Panc1 (cell line): Measurements from ENCODE around the gene ISG15. TPM values are rescaled to one million over a fixed set of nuclear protein-coding genes. Genes with fewer than 3 reads are reported as not detected.
A peak's percentile ranks its signal among the peaks of the same experiment; 100 is the strongest.
"Not testable (repeated sequence)": the region's sequence is repeated elsewhere in the genome, so short reads cannot be mapped to it uniquely, and the experiment has no call there.

Experiments
- ATAC-seq: fragments of 200-7000 bp; cut with Tn5 transposase; 2 replicates; pipeline ENCODE4 v1.9.1; 2020; ENCODE audit warnings: mild to moderate bottlenecking, moderate library complexity
- BruUV-seq: library from RNA; stranded (reverse); fragments of 400-500 nt; replicated peaks from 2 replicates; lab custom pipeline; 2021; lab: Mats Ljungman, UMichigan
- CTCF ChIA-PET: fragments of 300-600 bp; sonication (Branson Sonifier 250); formaldehyde crosslinking; loops from one replicate; lab custom pipeline; 2022; ENCODE audit warnings: antibody characterized with exemption; lab: Charles Lee
- POLR2A ChIA-PET: fragments of 300-600 bp; sonication (Branson Sonifier 250); formaldehyde crosslinking; loops from one replicate; lab custom pipeline; 2022; ENCODE audit warnings: antibody characterized with exemption; lab: Charles Lee
- DNase-seq: peaks from one replicate; pipeline ENCODE4 v3.0.0-alpha.2; 2010; ENCODE audit warnings: low read depth, low spot score
- H3K27ac ChIP-seq: 2 replicates; pipeline ENCODE4 v1.5.1; 2011; ENCODE audit warnings: mild to moderate bottlenecking, low read length, inconsistent platforms
- H3K27me3 ChIP-seq: fragments of 200-500 bp; sonication (Bioruptor generic); 2 replicates; pipeline ENCODE4 v1.6.0; 2014; ENCODE audit warnings: low read length, inconsistent platforms; ENCODE audit not compliant: control insufficient read depth, insufficient read depth
- H3K36me3 ChIP-seq: fragments of 200-500 bp; sonication (Bioruptor generic); 2 replicates; pipeline ENCODE4 v1.5.1; 2014; ENCODE audit warnings: inconsistent platforms, mild to moderate bottlenecking, low read length, moderate library complexity; ENCODE audit not compliant: control insufficient read depth, insufficient read depth
- H3K4me1 ChIP-seq: 2 replicates; pipeline ENCODE4 v1.5.1; 2011; ENCODE audit warnings: inconsistent platforms, mild to moderate bottlenecking, low read length, moderate library complexity; ENCODE audit not compliant: control insufficient read depth, insufficient read depth
- H3K4me3 ChIP-seq, 2 experiments: 2 replicates each; pipeline ENCODE4 v1.5.1; 2011 to 2012; ENCODE audit warnings: low read depth in 2 of 2, low read length in 2 of 2, mild to moderate bottlenecking in 2 of 2, inconsistent platforms in 1 of 2, moderate library complexity in 1 of 2
- H3K9me3 ChIP-seq: fragments of 200-500 bp; sonication (Bioruptor generic); 2 replicates; pipeline ENCODE4 v1.5.1; 2014; ENCODE audit warnings: low read depth, mild to moderate bottlenecking, inconsistent platforms, low read length, moderate library complexity; ENCODE audit not compliant: control insufficient read depth, insufficient read depth
- POLR2AphosphoS5 ChIP-seq: IDR thresholded peaks from 2 replicates; pipeline ENCODE4 v1.6.1; 2012; ENCODE audit warnings: mild to moderate bottlenecking, low read depth, low read length, moderate library complexity
- SIN3A ChIP-seq: IDR thresholded peaks from 2 replicates; pipeline ENCODE4 v1.6.1; 2012; ENCODE audit warnings: low read depth, mild to moderate bottlenecking, low read length, moderate library complexity, borderline replicate concordance; ENCODE audit not compliant: insufficient read depth
- in situ Hi-C: cut with HindIII; loops from 2 replicates; pipeline ENCODE4 v1.10.0; 2016; ENCODE audit warnings: low sequenced_read_pairs, low pct_unique_long_range_greater_than_20kb
- intact Hi-C: fragments of 100-400 bp; cut with micrococcal nuclease; formaldehyde crosslinking; loops from one replicate; pipeline ENCODE4 v1.10.0; 2022; ENCODE audit not compliant: unreplicated experiment
- total RNA-seq: library from RNA; stranded (reverse); gene quantifications from one replicate; pipeline ENCODE4 v1.2.1, GENCODE V29; 2021; ENCODE audit not compliant: unreplicated experiment
- TF ChIP-seq, protein P1 (sequence below): fragments of 450-650 bp; IDR thresholded peaks from 2 replicates; pipeline ENCODE4 v1.5.1; 2017; ENCODE audit warnings: mild to moderate bottlenecking

ISG15 gene
- total RNA-seq, 1 experiment from 2014 or later = 102 TPM

DNA sequence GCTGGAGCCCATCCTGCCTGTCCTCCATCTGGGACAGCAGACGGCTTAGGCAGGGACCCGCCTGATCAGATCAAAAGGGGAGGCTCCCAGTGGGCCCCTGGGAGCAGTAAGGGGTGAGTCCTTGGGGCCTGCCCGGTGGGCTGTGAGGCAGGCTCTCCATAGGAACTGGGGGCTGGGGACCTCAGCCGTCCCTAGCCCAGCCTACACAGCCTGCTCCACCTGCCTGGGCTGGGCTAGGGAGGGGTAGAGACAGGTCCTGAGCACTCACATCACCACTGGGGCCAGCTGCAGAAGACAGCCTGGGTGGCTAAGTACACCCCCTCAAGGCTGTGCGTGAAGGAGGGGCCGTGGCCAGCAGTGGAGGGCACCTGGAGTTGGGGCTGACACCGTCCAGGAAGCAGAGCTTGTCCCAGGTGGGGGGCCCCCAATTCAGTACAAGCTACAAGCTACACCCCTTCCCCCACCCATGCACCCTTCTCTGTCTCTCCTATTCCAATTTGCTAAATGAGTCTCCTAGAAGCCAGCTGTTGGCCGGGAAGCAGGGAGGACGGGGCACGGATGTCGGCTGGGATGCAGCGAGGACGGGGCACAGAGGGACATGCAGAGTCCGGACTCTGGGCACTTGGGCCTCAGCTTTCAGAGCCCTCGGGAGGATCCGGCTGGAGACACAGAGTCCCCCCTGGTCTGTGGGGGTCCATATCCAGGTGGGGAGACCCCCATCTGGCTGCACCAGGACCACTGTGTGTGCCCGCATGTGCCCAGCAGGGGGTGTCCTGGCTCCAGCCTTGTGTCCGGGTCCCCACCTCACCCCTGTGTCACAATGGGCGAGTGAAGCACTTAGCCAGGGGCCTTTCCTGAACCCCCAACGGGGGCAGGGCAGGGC, 1.7 kb downstream of the ISG15 start:
- no peaks in the 10 kb centered on the region for H3K27me3 ChIP-seq
- ATAC-seq = no peak
- H3K9me3 ChIP-seq = no peaks in the 10 kb centered on the region
- H3K4me1 ChIP-seq = peaks cover 10% of the 10 kb centered on the region
- no peak for TF ChIP-seq POLR2AphosphoS5
- no peak for TF ChIP-seq SIN3A
- TF ChIP-seq, protein P1, sequence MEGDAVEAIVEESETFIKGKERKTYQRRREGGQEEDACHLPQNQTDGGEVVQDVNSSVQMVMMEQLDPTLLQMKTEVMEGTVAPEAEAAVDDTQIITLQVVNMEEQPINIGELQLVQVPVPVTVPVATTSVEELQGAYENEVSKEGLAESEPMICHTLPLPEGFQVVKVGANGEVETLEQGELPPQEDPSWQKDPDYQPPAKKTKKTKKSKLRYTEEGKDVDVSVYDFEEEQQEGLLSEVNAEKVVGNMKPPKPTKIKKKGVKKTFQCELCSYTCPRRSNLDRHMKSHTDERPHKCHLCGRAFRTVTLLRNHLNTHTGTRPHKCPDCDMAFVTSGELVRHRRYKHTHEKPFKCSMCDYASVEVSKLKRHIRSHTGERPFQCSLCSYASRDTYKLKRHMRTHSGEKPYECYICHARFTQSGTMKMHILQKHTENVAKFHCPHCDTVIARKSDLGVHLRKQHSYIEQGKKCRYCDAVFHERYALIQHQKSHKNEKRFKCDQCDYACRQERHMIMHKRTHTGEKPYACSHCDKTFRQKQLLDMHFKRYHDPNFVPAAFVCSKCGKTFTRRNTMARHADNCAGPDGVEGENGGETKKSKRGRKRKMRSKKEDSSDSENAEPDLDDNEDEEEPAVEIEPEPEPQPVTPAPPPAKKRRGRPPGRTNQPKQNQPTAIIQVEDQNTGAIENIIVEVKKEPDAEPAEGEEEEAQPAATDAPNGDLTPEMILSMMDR = peak; percentile 90
- no TSS peak for BruUV-seq
- H3K36me3 ChIP-seq = no peaks in the 10 kb centered on the region; the same call in 1 of the 2 replicates
- peak overlapping the region; percentile 66 to 83 for H3K4me3 ChIP-seq
- in situ Hi-C loops = no loop called here
- peak overlapping the region; percentile 87 for H3K27ac ChIP-seq
- ChIA-PET POLR2A (interaction anchor here (0.6 kb wide), 1 partner anchor 79 kb away, joined by 3 read pairs; no protein-coding TSS in a partner anchor), CTCF (interaction anchor here (0.9 to 1.8 kb wide), 5 partner anchors 13 to 49 kb away, joined by 3 to 11 read pairs (median 4); no protein-coding TSS in a partner anchor)
- DNase-seq = no peak
- intact Hi-C loops = loop anchor here (10.0 kb wide), 1 partner anchor 50 kb away; no protein-coding TSS in a partner anchor

GRCh38 chr1:1017397-1018320, 4.4 kb downstream of the ISG15 start:
- DNase-seq = not testable (repeated sequence)
- intact Hi-C loops = loop anchor here (10.0 kb wide), 1 partner anchor 47 kb away; no protein-coding TSS in a partner anchor

GRCh38 chr1:1018321-1018685, 5.0 kb downstream of the ISG15 start:
- H3K36me3 ChIP-seq, H3K27ac ChIP-seq, H3K27me3 ChIP-seq, in situ Hi-C loops, H3K9me3 ChIP-seq, H3K4me3 ChIP-seq, DNase-seq, BruUV-seq, ATAC-seq: not testable (repeated sequence)
- peaks cover 33% of the 10 kb centered on the region for H3K4me1 ChIP-seq
- CTCF ChIA-PET = interaction anchor here (0.6 to 1.5 kb wide), 2 partner anchors 26 to 41 kb away, joined by 3 read pairs; no protein-coding TSS in a partner anchor
- intact Hi-C loops = loop anchor here (10.0 kb wide), 1 partner anchor 46 kb away; no protein-coding TSS in a partner anchor
- POLR2A ChIA-PET = interaction anchor here (0.6 kb wide), 1 partner anchor 62 kb away, joined by 6 read pairs; no protein-coding TSS in a partner anchor

More at GRCh38 chr1:1017397-1018320, 4.4 kb downstream of the ISG15 start:
- H3K9me3 ChIP-seq, H3K27ac ChIP-seq, H3K36me3 ChIP-seq, H3K27me3 ChIP-seq, in situ Hi-C loops, POLR2A ChIA-PET, BruUV-seq, ATAC-seq, H3K4me3 ChIP-seq: not testable (repeated sequence)
- CTCF ChIA-PET = interaction anchor here (1.5 kb wide), 1 partner anchor 42 kb away, joined by 3 read pairs; no protein-coding TSS in a partner anchor
- peaks cover 26% of the 10 kb centered on the region for H3K4me1 ChIP-seq
